PC-9 (cell line): Measurements from ENCODE around the gene GTF3A. TPM values are rescaled to one million over a fixed set of nuclear protein-coding genes. Genes with fewer than 3 reads are reported as not detected.

Experiments used
- BruUV-seq: library from RNA; stranded (reverse); fragments of 400-500 nt; replicated peaks from 2 replicates; lab custom pipeline; 2021; lab: Mats Ljungman, UMichigan
- CTCF ChIA-PET: fragments of 300-600 bp; sonication (Branson Sonifier 250); formaldehyde crosslinking; loops from one replicate; lab custom pipeline; 2022; ENCODE audit warnings: antibody characterized with exemption; lab: Charles Lee
- POLR2A ChIA-PET: fragments of 300-600 bp; sonication (Branson Sonifier 250); formaldehyde crosslinking; loops from one replicate; lab custom pipeline; 2022; ENCODE audit warnings: antibody characterized with exemption; ENCODE audit not compliant: unreplicated experiment; lab: Charles Lee
- DNase-seq, 2 experiments: peaks; one replicate each; pipeline versions ENCODE4 v3.0.0 to v3.0.0-alpha.2; 2015 to 2022; ENCODE audit warnings: mixed read lengths in 1 of 2
- H2AFZ ChIP-seq: fragments of 200-600 bp; sonication (generic); 2 replicates; pipeline ENCODE4 v1.8.1; 2017; ENCODE audit warnings: antibody characterized with exemption
- H3F3A ChIP-seq: fragments of 200-600 bp; sonication (generic); 2 replicates; pipeline ENCODE4 v1.8.1; 2017; ENCODE audit warnings: antibody characterized with exemption, mild to moderate bottlenecking, low read depth; ENCODE audit not compliant: insufficient read depth
- H3K27ac ChIP-seq: fragments of 200-600 bp; sonication (generic); 2 replicates; pipeline ENCODE4 v1.6.1; 2016; ENCODE audit warnings: mixed run types
- H3K27me3 ChIP-seq: fragments of 200-600 bp; sonication (generic); 2 replicates; pipeline ENCODE4 v1.6.1; 2016; ENCODE audit warnings: low read depth, mixed run types; ENCODE audit not compliant: insufficient read depth
- H3K36me3 ChIP-seq: fragments of 200-600 bp; sonication (generic); 2 replicates; pipeline ENCODE4 v1.6.1; 2016; ENCODE audit warnings: low read depth, mixed run types
- H3K4me1 ChIP-seq: fragments of 200-600 bp; sonication (generic); replicated peaks from 2 replicates; pipeline ENCODE4 v1.6.1; 2016; ENCODE audit warnings: mixed run types; ENCODE audit not compliant: insufficient read depth
- H3K4me2 ChIP-seq: fragments of 200-600 bp; sonication (generic); 2 replicates; pipeline ENCODE4 v1.6.1; 2017; ENCODE audit warnings: mixed run types
- H3K4me3 ChIP-seq: fragments of 200-600 bp; sonication (generic); 2 replicates; pipeline ENCODE4 v1.6.1; 2016; ENCODE audit warnings: mixed run types
- H3K79me2 ChIP-seq: fragments of 200-600 bp; sonication (generic); 2 replicates; pipeline ENCODE4 v1.6.1; 2017; ENCODE audit warnings: low read depth, mixed run types
- H3K9me2 ChIP-seq: fragments of 200-600 bp; sonication (generic); 2 replicates; pipeline ENCODE4 v1.8.1; 2017; ENCODE audit warnings: mild to moderate bottlenecking; ENCODE audit not compliant: insufficient read depth
- H3K9me3 ChIP-seq: fragments of 200-600 bp; sonication (generic); 2 replicates; pipeline ENCODE4 v1.8.1; 2016; ENCODE audit warnings: low read depth; ENCODE audit not compliant: insufficient read depth
- H4K20me1 ChIP-seq: fragments of 200-600 bp; sonication (generic); 2 replicates; pipeline ENCODE4 v1.8.1; 2017; ENCODE audit not compliant: insufficient read depth
- EZH2 ChIP-seq: fragments of 200-600 bp; sonication (generic); IDR thresholded peaks from 2 replicates; pipeline ENCODE4 v1.8.0; 2017; ENCODE audit warnings: antibody characterized with exemption, low read depth
- intact Hi-C: fragments of 100-400 bp; cut with micrococcal nuclease; formaldehyde crosslinking; loops from one replicate; pipeline ENCODE4 v1.10.0; 2022; ENCODE audit not compliant: unreplicated experiment
- total RNA-seq: library from RNA; stranded (reverse); gene quantifications from 2 replicates; pipeline ENCODE4 v1.2.3, GENCODE V29; 2021
- TF ChIP-seq, protein P1 (sequence below): fragments of 200-600 bp; sonication (generic); conservative IDR thresholded peaks from 2 replicates; pipeline ENCODE4 v1.6.1; 2017; ENCODE audit warnings: mixed run types, antibody characterized with exemption, mild to moderate bottlenecking, moderate library complexity

GTF3A gene
- total RNA-seq, 1 experiment from 2014 or later, result 130 TPM

DNA sequence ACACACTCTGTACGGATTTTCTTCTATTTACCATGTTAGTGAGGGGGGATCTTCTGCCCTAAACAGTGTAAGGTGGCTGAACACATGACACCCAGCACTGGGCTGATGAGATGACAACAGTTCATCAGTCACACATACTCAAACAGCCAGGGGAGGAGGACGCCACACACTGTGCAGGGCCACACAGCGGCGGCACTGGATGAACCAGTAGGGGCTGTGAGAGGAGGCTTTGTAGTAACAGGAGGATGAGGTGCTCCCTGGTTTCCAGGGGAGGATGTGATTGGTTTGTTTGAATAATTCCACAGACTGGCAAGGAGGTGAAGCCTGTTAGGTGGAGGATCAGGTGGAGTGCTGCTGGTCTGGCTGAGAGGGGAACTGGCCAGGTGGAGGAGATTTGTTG, 16.3 kb upstream of the GTF3A start:
- POLR2A ChIA-PET, result no interaction called here
- no peak for TF ChIP-seq EZH2
- TF ChIP-seq, protein P1, sequence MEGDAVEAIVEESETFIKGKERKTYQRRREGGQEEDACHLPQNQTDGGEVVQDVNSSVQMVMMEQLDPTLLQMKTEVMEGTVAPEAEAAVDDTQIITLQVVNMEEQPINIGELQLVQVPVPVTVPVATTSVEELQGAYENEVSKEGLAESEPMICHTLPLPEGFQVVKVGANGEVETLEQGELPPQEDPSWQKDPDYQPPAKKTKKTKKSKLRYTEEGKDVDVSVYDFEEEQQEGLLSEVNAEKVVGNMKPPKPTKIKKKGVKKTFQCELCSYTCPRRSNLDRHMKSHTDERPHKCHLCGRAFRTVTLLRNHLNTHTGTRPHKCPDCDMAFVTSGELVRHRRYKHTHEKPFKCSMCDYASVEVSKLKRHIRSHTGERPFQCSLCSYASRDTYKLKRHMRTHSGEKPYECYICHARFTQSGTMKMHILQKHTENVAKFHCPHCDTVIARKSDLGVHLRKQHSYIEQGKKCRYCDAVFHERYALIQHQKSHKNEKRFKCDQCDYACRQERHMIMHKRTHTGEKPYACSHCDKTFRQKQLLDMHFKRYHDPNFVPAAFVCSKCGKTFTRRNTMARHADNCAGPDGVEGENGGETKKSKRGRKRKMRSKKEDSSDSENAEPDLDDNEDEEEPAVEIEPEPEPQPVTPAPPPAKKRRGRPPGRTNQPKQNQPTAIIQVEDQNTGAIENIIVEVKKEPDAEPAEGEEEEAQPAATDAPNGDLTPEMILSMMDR, result no peak
- H3K36me3 ChIP-seq, result no peaks in the 10 kb centered on the region
- no peak overlapping the region for H3K4me2 ChIP-seq
- BruUV-seq, result no TSS peak
- no peak for DNase-seq
- intact Hi-C loops, result no loop called here
- no peak overlapping the region for H3K4me3 ChIP-seq
- H4K20me1 ChIP-seq, result no peaks in the 10 kb centered on the region
- no peak overlapping the region for H2AFZ ChIP-seq
- CTCF ChIA-PET, result no interaction called here
- H3F3A ChIP-seq, result no peaks in the 10 kb centered on the region
- H3K79me2 ChIP-seq, result no peaks in the 10 kb centered on the region
- no peaks in the 10 kb centered on the region for H3K4me1 ChIP-seq
- H3K27ac ChIP-seq, result no peak overlapping the region
- H3K9me2 ChIP-seq, result no peaks in the 10 kb centered on the region
- H3K9me3 ChIP-seq, result no peaks in the 10 kb centered on the region
- peaks cover 63% of the 10 kb centered on the region for H3K27me3 ChIP-seq

GRCh38 chr13:27409013-27409412, 15.4 kb upstream of the GTF3A start:
- Histone ChIP-seq H4K20me1 (no peaks in the 10 kb centered on the region), H3K9me2 (no peaks in the 10 kb centered on the region), H3F3A (no peaks in the 10 kb centered on the region), H3K27me3 (peaks cover 73% of the 10 kb centered on the region), H3K9me3 (no peaks in the 10 kb centered on the region), H3K4me2 (no peak overlapping the region), H3K79me2 (no peaks in the 10 kb centered on the region), H3K27ac (no peak overlapping the region), H3K4me3 (no peak overlapping the region), H3K36me3 (no peaks in the 10 kb centered on the region), H2AFZ (no peak overlapping the region), H3K4me1 (no peaks in the 10 kb centered on the region)
- no peak for TF ChIP-seq EZH2
- TF ChIP-seq, protein P1, result no peak
- intact Hi-C loops, result no loop called here
- DNase-seq, result no peak
- CTCF ChIA-PET, result interaction anchor here (0.6 kb wide), 1 partner anchor 12 kb away, joined by 10 read pairs; no protein-coding TSS in a partner anchor
- POLR2A ChIA-PET, result no interaction called here
- BruUV-seq, result no TSS peak

- Histone ChIP-seq H3K4me3 (no peak overlapping the region), H4K20me1 (no peaks in the 10 kb centered on the region), H3K36me3 (no peaks in the 10 kb centered on the region), H3K9me3 (no peaks in the 10 kb centered on the region), H3F3A (no peaks in the 10 kb centered on the region), H3K9me2 (no peaks in the 10 kb centered on the region), H3K79me2 (no peaks in the 10 kb centered on the region), H3K4me2 (no peak overlapping the region), H3K4me1 (no peaks in the 10 kb centered on the region), H3K27ac (no peak overlapping the region), H2AFZ (no peak overlapping the region), H3K27me3 (peaks cover 90% of the 10 kb centered on the region)
- ChIA-PET CTCF (no interaction called here), POLR2A (no interaction called here)
- BruUV-seq, result no TSS peak
- no peak for DNase-seq
- intact Hi-C loops, result no loop called here
- TF ChIP-seq, protein P1, result no peak
- TF ChIP-seq EZH2, result no peak
Measured at GRCh38 chr13:27411341-27411740, 13.1 kb upstream of the GTF3A start.
